GM13976 (cell line): ENCODE measurements around the gene LRRN1.

ENCODE experiments used
- DNase-seq: peaks from one replicate; pipeline ENCODE4 v3.0.0; 2012; ENCODE audit warnings: low spot score
- in situ Hi-C: fragments of 300-500 bp; cut with MboI; formaldehyde crosslinking; loops from one replicate; pipeline ENCODE4 v1.12.0; 2022; ENCODE audit warnings: low sequenced_read_pairs, mixed read lengths, inconsistent platforms; ENCODE audit not compliant: unreplicated experiment
- TF ChIP-seq, protein P1 (sequence below): IDR thresholded peaks from 2 replicates; pipeline ENCODE4 v1.5.1; 2012; ENCODE audit warnings: borderline replicate concordance, mild to moderate bottlenecking; ENCODE audit not compliant: insufficient read depth; ENCODE audit errors: extremely low read depth, missing control alignments, control extremely low read depth

The LRRN1 gene

GRCh38 chr3:3799173-3800079, at the start of gene LRRN1:
Gene LRRN1 (plus strand): TSS chr3:3799431. CDS start chr3:3844642, 45,211 bp downstream.
- peak; percentile 62 for DNase-seq
- TF ChIP-seq, protein P1, sequence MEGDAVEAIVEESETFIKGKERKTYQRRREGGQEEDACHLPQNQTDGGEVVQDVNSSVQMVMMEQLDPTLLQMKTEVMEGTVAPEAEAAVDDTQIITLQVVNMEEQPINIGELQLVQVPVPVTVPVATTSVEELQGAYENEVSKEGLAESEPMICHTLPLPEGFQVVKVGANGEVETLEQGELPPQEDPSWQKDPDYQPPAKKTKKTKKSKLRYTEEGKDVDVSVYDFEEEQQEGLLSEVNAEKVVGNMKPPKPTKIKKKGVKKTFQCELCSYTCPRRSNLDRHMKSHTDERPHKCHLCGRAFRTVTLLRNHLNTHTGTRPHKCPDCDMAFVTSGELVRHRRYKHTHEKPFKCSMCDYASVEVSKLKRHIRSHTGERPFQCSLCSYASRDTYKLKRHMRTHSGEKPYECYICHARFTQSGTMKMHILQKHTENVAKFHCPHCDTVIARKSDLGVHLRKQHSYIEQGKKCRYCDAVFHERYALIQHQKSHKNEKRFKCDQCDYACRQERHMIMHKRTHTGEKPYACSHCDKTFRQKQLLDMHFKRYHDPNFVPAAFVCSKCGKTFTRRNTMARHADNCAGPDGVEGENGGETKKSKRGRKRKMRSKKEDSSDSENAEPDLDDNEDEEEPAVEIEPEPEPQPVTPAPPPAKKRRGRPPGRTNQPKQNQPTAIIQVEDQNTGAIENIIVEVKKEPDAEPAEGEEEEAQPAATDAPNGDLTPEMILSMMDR, result no peak
- in situ Hi-C loops, result no loop called here

DNA sequence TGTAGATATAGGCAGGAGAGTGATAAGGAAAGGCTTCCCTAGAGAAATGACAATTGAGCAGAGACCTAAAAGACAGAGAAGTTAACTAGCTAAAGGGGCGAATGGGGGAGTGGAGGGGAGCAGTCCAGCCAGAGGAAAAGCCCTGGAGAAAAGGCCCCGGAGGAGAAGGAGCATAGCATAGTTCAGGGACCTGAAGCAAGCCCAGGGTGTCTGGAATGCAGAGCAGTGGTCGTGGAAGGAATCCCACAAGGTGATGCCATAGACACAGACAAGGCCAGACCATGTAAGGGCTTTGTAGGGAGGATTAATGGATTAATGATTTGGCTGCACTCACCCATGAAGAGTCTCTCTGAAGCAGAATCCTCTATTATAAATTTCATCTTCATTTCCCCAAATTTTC, 45.8 kb upstream of the LRRN1 start:
- TF ChIP-seq, protein P1, result no peak
- DNase-seq, result no peak
- in situ Hi-C loops, result no loop called here

GRCh38 chr3:3765661-3766060, 33.6 kb upstream of the LRRN1 start:
- TF ChIP-seq, protein P1, result no peak
- in situ Hi-C loops, result no loop called here
- DNase-seq, result no peak

DNA sequence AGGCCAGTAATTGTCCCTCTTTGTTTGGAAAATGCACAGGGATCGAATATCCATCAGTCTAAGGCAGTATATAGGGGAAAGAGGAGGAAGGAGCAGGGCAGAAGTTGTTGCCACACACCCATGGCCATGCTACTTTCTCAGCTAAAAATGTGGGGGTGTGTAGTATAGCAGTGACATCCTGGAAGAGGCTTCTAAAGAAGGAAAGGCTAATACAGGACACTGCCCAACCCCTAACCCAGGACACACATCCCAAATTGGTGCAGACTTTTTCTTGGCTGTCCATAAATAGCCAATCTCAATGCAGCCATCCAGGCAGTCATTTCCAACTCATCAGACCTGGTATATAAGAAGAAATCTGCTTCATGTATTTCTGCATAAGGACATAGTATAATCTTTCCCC, 33.1 kb upstream of the LRRN1 start:
- no peak for DNase-seq
- TF ChIP-seq, protein P1, result no peak
- in situ Hi-C loops, result no loop called here

GRCh38 chr3:3771094-3771493, 28.1 kb upstream of the LRRN1 start:
- in situ Hi-C loops, result no loop called here
- TF ChIP-seq, protein P1, result no peak
- no peak for DNase-seq

- in situ Hi-C loops, result no loop called here
- DNase-seq, result no peak
- TF ChIP-seq, protein P1, result no peak
Measured at GRCh38 chr3:3771567-3771966, 27.7 kb upstream of the LRRN1 start.
